H1 (cell line): Measurements from ENCODE around the gene GDF15. TPM values are rescaled to one million over a fixed set of nuclear protein-coding genes. Genes with fewer than 3 reads are reported as not detected.

Source experiments
- CTCF ChIA-PET: fragments of 300-600 bp; sonication (Branson Sonifier 250); formaldehyde crosslinking; loops from one replicate; lab custom pipeline; 2021; ENCODE audit not compliant: partially characterized antibody; lab: Charles Lee
- POLR2A ChIA-PET: fragments of 300-600 bp; sonication (Branson Sonifier 250); formaldehyde crosslinking; loops from one replicate; lab custom pipeline; 2021; ENCODE audit warnings: inconsistent platforms; ENCODE audit not compliant: partially characterized antibody; lab: Charles Lee
- DNase-seq, 2 experiments: peaks; one replicate each; pipeline versions ENCODE4 v3.0.0 to v3.0.0-alpha.2; 2010 to 2022; ENCODE audit warnings: low spot score in 2 of 2, low read depth in 1 of 2, mixed read lengths in 1 of 2
- FAIRE-seq: peaks from 2 replicates; lab custom pipeline; 2011; peaks lifted over from hg19 to GRCh38; lab: Jason Lieb, UNC
- H2AFZ ChIP-seq: 2 replicates; pipeline ENCODE4 v1.8.1; 2012; ENCODE audit warnings: low read length, inconsistent platforms
- H2AK5ac ChIP-seq: 2 replicates; pipeline ENCODE4 v1.6.1; 2013; ENCODE audit warnings: low read depth, low read length
- H2BK120ac ChIP-seq: replicated peaks from 2 replicates; pipeline ENCODE3; 2013; ENCODE audit warnings: low read depth, low read length, inconsistent platforms
- H2BK12ac ChIP-seq: 2 replicates; pipeline ENCODE4 v1.6.1; 2013; ENCODE audit warnings: low read depth, low read length
- H2BK15ac ChIP-seq: 2 replicates; pipeline ENCODE4 v1.6.1; 2013; ENCODE audit warnings: low read length
- H2BK20ac ChIP-seq: 2 replicates; pipeline ENCODE4 v1.6.1; 2013; ENCODE audit warnings: low read length
- H2BK5ac ChIP-seq: 2 replicates; pipeline ENCODE4 v1.6.1; 2013; ENCODE audit warnings: low read depth, low read length
- H3K14ac ChIP-seq: 2 replicates; pipeline ENCODE4 v1.6.1; 2013; ENCODE audit warnings: inconsistent platforms; ENCODE audit not compliant: insufficient read length
- H3K18ac ChIP-seq: 2 replicates; pipeline ENCODE4 v1.6.1; 2013; ENCODE audit warnings: low read length; ENCODE audit errors: extremely low read depth
- H3K23ac ChIP-seq: 2 replicates; pipeline ENCODE4 v1.6.1; 2013; ENCODE audit warnings: inconsistent platforms; ENCODE audit not compliant: insufficient read length
- H3K23me2 ChIP-seq: 2 replicates; pipeline ENCODE4 v1.6.1; 2013; ENCODE audit warnings: low read depth, low read length
- H3K27ac ChIP-seq: 2 replicates; pipeline ENCODE4 v1.6.1; 2011; ENCODE audit warnings: low read depth, low read length, inconsistent platforms
- H3K27me3 ChIP-seq, 4 experiments: replicated peaks in 1 of 4; 1 replicate in 1 of 4; 2 replicates in 3 of 4; pipeline versions ENCODE4 v1.6.1 to v1.8.1; 2011 to 2013; ENCODE audit warnings: low read length in 3 of 4, mild to moderate bottlenecking in 3 of 4, inconsistent platforms in 2 of 4, mixed read lengths in 2 of 4, moderate library complexity in 1 of 4; ENCODE audit not compliant: control insufficient read depth in 3 of 4, insufficient read depth in 3 of 4; ENCODE audit errors: extremely low read depth in 1 of 4
- H3K36me3 ChIP-seq, 4 experiments: 2 replicates each; pipeline versions ENCODE4 v1.6.1 to v1.8.1; 2011 to 2013; ENCODE audit warnings: mild to moderate bottlenecking in 4 of 4, low read length in 3 of 4, moderate library complexity in 2 of 4, control low read depth in 1 of 4, inconsistent platforms in 1 of 4; ENCODE audit not compliant: insufficient read depth in 4 of 4, control insufficient read depth in 2 of 4
- H3K4ac ChIP-seq: replicated peaks from 2 replicates; pipeline ENCODE3; 2013; ENCODE audit warnings: low read length, low read depth, mixed read lengths, inconsistent platforms; ENCODE audit not compliant: insufficient read length
- H3K4me1 ChIP-seq, 4 experiments: replicated peaks in 1 of 4; 1 replicate in 1 of 4; 2 replicates in 3 of 4; pipeline versions ENCODE4 v1.6.1 to v1.8.1; 2011 to 2013; ENCODE audit warnings: low read length in 3 of 4, inconsistent platforms in 2 of 4, mixed read lengths in 1 of 4; ENCODE audit not compliant: insufficient read depth in 4 of 4, control insufficient read depth in 3 of 4
- H3K4me2 ChIP-seq, 2 experiments: 2 replicates each; pipeline versions ENCODE4 v1.6.1 to v1.8.1; 2011 to 2013; ENCODE audit warnings: low read depth in 2 of 2, low read length in 2 of 2, control low read depth in 1 of 2, inconsistent platforms in 1 of 2, mild to moderate bottlenecking in 1 of 2; ENCODE audit not compliant: insufficient read depth in 1 of 2
- H3K4me3 ChIP-seq, 4 experiments: fragments of 200-600, 300-600 bp in 1 of 4; sonication (generic), shearing (Covaris generic), sonication (Bioruptor Twin) in 1 of 4; 2 replicates each; pipeline versions ENCODE4 v1.5.1 to v1.8.1; 2011 to 2016; ENCODE audit warnings: low read length in 4 of 4, low read depth in 3 of 4, control low read depth in 2 of 4, inconsistent platforms in 2 of 4, mild to moderate bottlenecking in 2 of 4, mixed read lengths in 1 of 4, moderate library complexity in 1 of 4; ENCODE audit not compliant: insufficient read depth in 2 of 4; ENCODE audit errors: extremely low read depth in 1 of 4
- H3K56ac ChIP-seq: replicated peaks from 2 replicates; pipeline ENCODE3; 2013; ENCODE audit warnings: low read depth, mild to moderate bottlenecking, mixed read lengths, low read length, inconsistent platforms; ENCODE audit not compliant: insufficient read length
- H3K79me1 ChIP-seq: 2 replicates; pipeline ENCODE4 v1.6.1; 2013; ENCODE audit warnings: low read depth, low read length, control low read depth
- H3K79me2 ChIP-seq, 2 experiments: 2 replicates each; pipeline versions ENCODE4 v1.6.1 to v1.8.1; 2012 to 2013; ENCODE audit warnings: low read length in 2 of 2, mild to moderate bottlenecking in 2 of 2, inconsistent platforms in 1 of 2; ENCODE audit not compliant: insufficient read depth in 2 of 2, control insufficient read depth in 1 of 2
- H3K9ac ChIP-seq, 4 experiments: replicated peaks in 1 of 4; 1 replicate in 1 of 4; 2 replicates in 3 of 4; pipeline versions ENCODE4 v1.6.1 to v1.8.1; 2011 to 2013; ENCODE audit warnings: low read depth in 3 of 4, low read length in 3 of 4, control low read depth in 2 of 4, mild to moderate bottlenecking in 2 of 4, moderate library complexity in 2 of 4, inconsistent platforms in 1 of 4; ENCODE audit errors: extremely low read depth in 1 of 4
- H3K9me3 ChIP-seq, 2 experiments: 2 replicates each; pipeline versions ENCODE4 v1.6.1 to v1.8.1; 2012 to 2013; ENCODE audit warnings: mild to moderate bottlenecking in 2 of 2, moderate library complexity in 2 of 2, control low read depth in 1 of 2, inconsistent platforms in 1 of 2, low read depth in 1 of 2, low read length in 1 of 2, mixed read lengths in 1 of 2; ENCODE audit not compliant: insufficient read depth in 2 of 2
- H4K20me1 ChIP-seq, 2 experiments: replicated peaks in 1 of 2; 2 replicates each; pipeline versions ENCODE3 to v1.8.1; 2011 to 2013; ENCODE audit warnings: inconsistent platforms in 2 of 2, low read length in 2 of 2, mild to moderate bottlenecking in 1 of 2; ENCODE audit not compliant: insufficient read depth in 2 of 2, control insufficient read depth in 1 of 2
- H4K5ac ChIP-seq: 2 replicates; pipeline ENCODE4 v1.6.1; 2013; ENCODE audit warnings: low read length, low read depth, mixed read lengths, inconsistent platforms; ENCODE audit not compliant: insufficient read length
- H4K8ac ChIP-seq: 2 replicates; pipeline ENCODE4 v1.8.0; 2013; ENCODE audit warnings: mild to moderate bottlenecking, moderate library complexity, low read length, inconsistent platforms; ENCODE audit not compliant: insufficient read depth; ENCODE audit errors: extremely low read depth
- H4K91ac ChIP-seq: replicated peaks from 2 replicates; pipeline ENCODE3; 2013; ENCODE audit warnings: low read length, mixed read lengths, inconsistent platforms; ENCODE audit not compliant: insufficient read length
- JUND ChIP-seq: IDR thresholded peaks from 2 replicates; pipeline ENCODE4 v1.6.1; 2011; ENCODE audit warnings: mild to moderate bottlenecking, improper control_type of control experiment, low read length
- KDM1A ChIP-seq: fragments of 200-600, 300-600 bp; sonication (generic); IDR thresholded peaks from 2 replicates; pipeline ENCODE4 v1.7.1; 2016; ENCODE audit warnings: mild to moderate bottlenecking, low read length, borderline replicate concordance
- NRF1 ChIP-seq: IDR thresholded peaks from 2 replicates; pipeline ENCODE4 v1.6.1; 2011; ENCODE audit warnings: mild to moderate bottlenecking, low read depth, low read length, improper control_type of control experiment
- SIN3A ChIP-seq, 2 experiments: IDR thresholded peaks in 1 of 2; conservative IDR thresholded peaks in 1 of 2; 2 replicates each; pipeline ENCODE4 v1.6.1; 2011 to 2012; ENCODE audit warnings: low read length in 2 of 2, improper control_type of control experiment in 1 of 2, low read depth in 1 of 2, mild to moderate bottlenecking in 1 of 2
- SP4 ChIP-seq: IDR thresholded peaks from 2 replicates; pipeline ENCODE4 v1.6.1; 2012; ENCODE audit warnings: low read length, inconsistent platforms
- polyA plus RNA-seq, 7 experiments: library from polyadenylated mRNA; depleted of rRNA in 3 of 7; stranded (reverse) in 5 of 7; unstranded in 2 of 7; fragments of >200 nt in 5 of 7; fragments of 200-250 nt in 2 of 7; gene quantifications; 1 replicate in 5 of 7; 2 replicates in 1 of 7; 4 replicates in 1 of 7; pipeline versions ENCODE4 v1.2.1 to v1.2.3, GENCODE V29; 2011 to 2013; ENCODE audit warnings: missing spikeins in 2 of 7, mixed read lengths in 2 of 7
- total RNA-seq: library from RNA; stranded (reverse); fragmentation: NEBNext Ultra II Directional; extraction: Animal tissue kit (Norgen Biotek cat#: 25700); gene quantifications from 2 replicates; pipeline ENCODE4 v1.2.1, GENCODE V29; 2021

The GDF15 gene
- total and polyA plus RNA-seq, 2 of the 8 experiments (the other 6 are each of a cell fraction or from before 2014, with no cell fraction given) = 4.1 to 8.5 TPM

GRCh38 chr19:18389726-18390064 is 3.7 kb downstream of the GDF15 start:
- Histone ChIP-seq H4K91ac (no peak overlapping the region), H2AFZ (no peak overlapping the region), H2BK120ac (no peak overlapping the region), H4K8ac (no peak overlapping the region), H2BK5ac (no peak overlapping the region), H3K79me1 (no peaks in the 10 kb centered on the region), H3K4me3 (no peak overlapping the region), H3K23ac (no peak overlapping the region), H3K9me3 (no peaks in the 10 kb centered on the region), H3K18ac (no peak overlapping the region), H2BK12ac (no peak overlapping the region), H3K27ac (no peak overlapping the region), H3K27me3 (peaks cover 0 to 23% (median 14%) of the 10 kb centered on the region in 4 experiments; a peak in 6 of 7 replicates), H3K4me2 (no peak overlapping the region), H4K5ac (no peak overlapping the region), H2AK5ac (peak overlapping the region; percentile 42; the same call in 1 of the 2 replicates), H3K9ac (no peak overlapping the region), H3K4me1 (peaks cover 3 to 4% (median 3%) of the 10 kb centered on the region in 4 experiments), H3K56ac (no peak overlapping the region), H3K4ac (no peak overlapping the region), H3K23me2 (peaks cover 2% of the 10 kb centered on the region; the same call in 1 of the 2 replicates), H3K79me2 (no peaks in the 10 kb centered on the region), H3K14ac (no peak overlapping the region), H2BK20ac (no peak overlapping the region), H4K20me1 (no peaks in the 10 kb centered on the region), H3K36me3 (no peaks in the 10 kb centered on the region), H2BK15ac (no peak overlapping the region)
- ChIA-PET POLR2A (interaction anchor here (1.2 to 3.3 kb wide), 3 partner anchors 11 to 23 kb away, joined by 3 to 12 read pairs (median 5); no protein-coding TSS in a partner anchor), CTCF (interaction anchor here (0.8 to 10.4 kb wide), 12 partner anchors 9 to 112 kb away, joined by 3 to 177 read pairs (median 21); partner anchors contain the start of genes LRRC25 and SSBP4)
- DNase-seq (no peak), FAIRE-seq (no peak)
- TF ChIP-seq NRF1 (no peak), SP4 (no peak), JUND (no peak), KDM1A (peak; percentile 88; the same call in 1 of the 2 replicates), SIN3A (conservative IDR thresholded peaks at IDR 0.05 in 1 of 2, IDR thresholded peaks at IDR 0.05 in 1 of 2; ENCODE audit: low read depth in 1 of 2, low read length in 2 of 2) (no peak)
